Stomach (tissue), 9 donors: Measurements from ENCODE around the gene TBCD. TPM values are rescaled to one million over a fixed set of nuclear protein-coding genes. Genes with fewer than 3 reads are reported as not detected.

Experiments used
- DNase-seq, 2 donors: peaks; one replicate each; pipeline versions ENCODE4 v3.0.0 to v3.0.0-alpha.2; 2013 to 2019
- H3K27ac ChIP-seq, 5 donors: fragments of 200-600 bp in 4 of 5; sonication (generic) in 4 of 5; one replicate each; pipeline ENCODE4 v1.5.1; 2013 to 2019; ENCODE audit warnings: mild to moderate bottlenecking in 1 of 5, moderate library complexity in 1 of 5
- H3K27me3 ChIP-seq, 3 donors: fragments of 200-600 bp; sonication (generic); one replicate each; pipeline ENCODE4 v1.5.1; 2017 to 2019; ENCODE audit warnings: mixed run types in 1 of 3
- H3K36me3 ChIP-seq, 4 donors: fragments of 200-600 bp; sonication (generic); 1 replicate in 3 of 4; 2 replicates in 1 of 4; pipeline ENCODE4 v1.5.1; 2016 to 2019
- H3K4me1 ChIP-seq, 4 donors: fragments of 200-600 bp; sonication (generic); one replicate each; pipeline ENCODE4 v1.5.1; 2016 to 2019
- H3K4me3 ChIP-seq, 4 donors: fragments of 200-600 bp; sonication (generic) in 3 of 4; one replicate each; pipeline ENCODE4 v1.5.1; 2016 to 2019; ENCODE audit warnings: mild to moderate bottlenecking in 1 of 4
- H3K9me3 ChIP-seq, 4 donors: fragments of 200-600 bp; sonication (generic); one replicate each; pipeline ENCODE4 v1.5.1; 2016 to 2019
- EP300 ChIP-seq: sonication (generic); formaldehyde crosslinking; IDR thresholded peaks from one replicate; pipeline ENCODE4 v1.6.1; 2017; ENCODE audit warnings: antibody characterized with exemption
- POLR2A ChIP-seq, 4 donors: fragments of 450-650 bp; IDR thresholded peaks; one replicate each; pipeline ENCODE4 v1.6.1; 2016; ENCODE audit warnings: antibody characterized with exemption in 4 of 4, control low read depth in 2 of 4, mild to moderate bottlenecking in 1 of 4, moderate library complexity in 1 of 4
- POLR2AphosphoS5 ChIP-seq, 3 donors: sonication (generic); formaldehyde crosslinking; IDR thresholded peaks; one replicate each; pipeline ENCODE4 v1.6.1; 2016; ENCODE audit warnings: antibody characterized with exemption in 3 of 3
- WGBS, 5 donors: extraction: QIAGEN DNeasy Blood & Tissue Kit in 3 of 5; methylation state at CpG; one replicate each; pipeline versions ENCODE4 v1.1.5 to v1.1.7; 2013 to 2018; 5-methylcytosine and 5-hydroxymethylcytosine counted together
- intact Hi-C: fragments of 100-400 bp; cut with DNase I; formaldehyde crosslinking; loops from one replicate; pipeline ENCODE4 v1.15.1; 2023; ENCODE audit warnings: low total_unique reads
- polyA plus RNA-seq, 3 donors: library from polyadenylated mRNA; stranded (reverse); fragments of 200-250 nt; gene quantifications; one replicate each; pipeline ENCODE4 v1.2.3, GENCODE V29; 2013
- total RNA-seq, 5 donors: library from RNA; depleted of rRNA; stranded (reverse); fragments of >200 nt; gene quantifications; one replicate each; pipeline versions ENCODE4 v1.1.0 to v1.2.3, GENCODE V29; 2014 to 2016
- TF ChIP-seq, protein P1 (sequence below), 7 experiments: fragments of 450-650 bp in 4 of 7; fragments of 200-600 bp in 3 of 7; sonication (generic) in 3 of 7; IDR thresholded peaks; one replicate each; pipeline ENCODE4 v1.5.1; 2016 to 2019; ENCODE audit warnings: antibody characterized with exemption in 7 of 7, control low read depth in 2 of 7, mild to moderate bottlenecking in 1 of 7
- donor health status: healthy with polysubstance abuse.
- donor health status: Bipolar disorder and iron deficiency.
- donor health status: healthy.

The TBCD gene
- total and polyA plus RNA-seq, 8 donors: 51.2 to 155 (median 101) TPM

DNA sequence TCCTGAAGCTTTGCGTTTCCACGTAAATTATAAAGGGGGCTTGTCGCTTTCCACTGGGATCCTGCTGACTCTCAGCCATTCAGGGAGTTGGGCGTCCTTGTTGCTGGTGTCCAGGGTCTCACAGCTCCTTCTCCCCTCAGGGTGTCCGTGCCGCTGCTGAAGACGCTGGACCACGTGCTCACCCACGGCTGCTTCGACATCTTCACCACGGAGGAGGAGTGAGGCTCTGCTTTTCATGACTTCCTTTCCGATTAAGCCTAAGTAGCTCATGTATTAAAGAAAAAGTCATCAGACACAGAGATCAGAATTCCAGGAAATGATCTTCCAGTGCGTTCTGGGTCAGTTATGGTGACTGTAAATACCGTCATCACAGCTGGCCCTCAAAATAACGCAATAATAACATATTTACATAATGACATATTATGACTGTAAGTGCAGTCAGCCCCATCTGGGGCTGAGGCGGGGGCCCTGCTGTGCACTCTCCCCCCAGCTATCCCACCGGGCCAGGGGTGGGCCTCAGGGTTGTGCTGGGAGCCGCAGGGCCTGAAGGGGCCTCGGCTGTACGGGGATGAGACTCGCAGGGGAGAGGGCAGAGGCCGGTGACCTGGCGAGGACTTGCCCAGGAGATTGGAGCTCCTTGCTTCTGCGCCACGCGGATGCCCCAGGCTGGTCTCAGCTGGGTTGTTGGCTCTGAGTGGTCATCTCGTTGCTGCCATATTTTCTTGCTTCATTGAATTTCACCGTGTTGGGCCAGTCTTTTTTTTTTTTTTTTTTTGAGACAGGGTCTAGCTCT is 180.8 kb downstream of the TBCD start:
- Histone ChIP-seq H3K9me3 (no peaks in the 10 kb centered on the region), H3K36me3 (peaks cover 55 to 100% (median 99%) of the 10 kb centered on the region in 4 donors), H3K4me1 (no peaks in the 10 kb centered on the region), H3K27me3 (no peaks in the 10 kb centered on the region), H3K27ac (no peak overlapping the region), H3K4me3 (no peak overlapping the region)
- TF ChIP-seq POLR2AphosphoS5 (IDR thresholded peaks at IDR 0.05): no peak
- peak in 1 of 2 donors; percentile 18 for DNase-seq
- intact Hi-C loops: no loop called here
- 87 to 90% (median 90%) methylated on average over 28 of the region's 28 CpGs for WGBS, 5 donors

DNA sequence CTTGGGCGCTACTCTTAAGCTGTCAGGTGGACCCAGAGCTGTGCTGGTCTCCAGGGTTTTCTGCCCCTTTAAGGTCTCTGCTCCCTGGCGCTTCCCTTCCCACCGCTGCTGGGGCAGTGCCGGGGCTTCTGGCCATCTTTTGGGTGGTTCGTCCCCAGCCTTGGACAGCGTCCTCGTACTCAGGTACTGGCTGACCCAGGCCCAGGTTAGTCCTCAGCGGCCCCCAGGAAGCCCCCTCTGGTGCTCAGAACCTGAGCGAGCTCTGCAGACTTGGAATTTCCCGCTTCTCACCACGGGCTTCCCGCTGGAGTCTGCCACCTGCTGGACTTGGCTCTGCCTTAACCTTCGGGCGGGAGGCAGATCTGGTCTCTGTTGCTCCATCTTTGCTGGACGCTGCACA is 182.0 kb downstream of the TBCD start:
- WGBS, 5 donors: 89 to 92% (median 91%) methylated on average over 15 of the region's 15 CpGs
- Histone ChIP-seq H3K9me3 (no peaks in the 10 kb centered on the region), H3K4me1 (no peaks in the 10 kb centered on the region), H3K27me3 (no peaks in the 10 kb centered on the region), H3K4me3 (no peak overlapping the region), H3K27ac (no peak overlapping the region), H3K36me3 (peaks cover 54 to 100% (median 99%) of the 10 kb centered on the region in 4 donors)
- DNase-seq: peak in 1 of 2 donors; percentile 17
- TF ChIP-seq, protein P1, sequence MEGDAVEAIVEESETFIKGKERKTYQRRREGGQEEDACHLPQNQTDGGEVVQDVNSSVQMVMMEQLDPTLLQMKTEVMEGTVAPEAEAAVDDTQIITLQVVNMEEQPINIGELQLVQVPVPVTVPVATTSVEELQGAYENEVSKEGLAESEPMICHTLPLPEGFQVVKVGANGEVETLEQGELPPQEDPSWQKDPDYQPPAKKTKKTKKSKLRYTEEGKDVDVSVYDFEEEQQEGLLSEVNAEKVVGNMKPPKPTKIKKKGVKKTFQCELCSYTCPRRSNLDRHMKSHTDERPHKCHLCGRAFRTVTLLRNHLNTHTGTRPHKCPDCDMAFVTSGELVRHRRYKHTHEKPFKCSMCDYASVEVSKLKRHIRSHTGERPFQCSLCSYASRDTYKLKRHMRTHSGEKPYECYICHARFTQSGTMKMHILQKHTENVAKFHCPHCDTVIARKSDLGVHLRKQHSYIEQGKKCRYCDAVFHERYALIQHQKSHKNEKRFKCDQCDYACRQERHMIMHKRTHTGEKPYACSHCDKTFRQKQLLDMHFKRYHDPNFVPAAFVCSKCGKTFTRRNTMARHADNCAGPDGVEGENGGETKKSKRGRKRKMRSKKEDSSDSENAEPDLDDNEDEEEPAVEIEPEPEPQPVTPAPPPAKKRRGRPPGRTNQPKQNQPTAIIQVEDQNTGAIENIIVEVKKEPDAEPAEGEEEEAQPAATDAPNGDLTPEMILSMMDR (IDR thresholded peaks at IDR 0.05): no peak
- TF ChIP-seq POLR2AphosphoS5 (IDR thresholded peaks at IDR 0.05): no peak
- intact Hi-C loops: no loop called here

DNA sequence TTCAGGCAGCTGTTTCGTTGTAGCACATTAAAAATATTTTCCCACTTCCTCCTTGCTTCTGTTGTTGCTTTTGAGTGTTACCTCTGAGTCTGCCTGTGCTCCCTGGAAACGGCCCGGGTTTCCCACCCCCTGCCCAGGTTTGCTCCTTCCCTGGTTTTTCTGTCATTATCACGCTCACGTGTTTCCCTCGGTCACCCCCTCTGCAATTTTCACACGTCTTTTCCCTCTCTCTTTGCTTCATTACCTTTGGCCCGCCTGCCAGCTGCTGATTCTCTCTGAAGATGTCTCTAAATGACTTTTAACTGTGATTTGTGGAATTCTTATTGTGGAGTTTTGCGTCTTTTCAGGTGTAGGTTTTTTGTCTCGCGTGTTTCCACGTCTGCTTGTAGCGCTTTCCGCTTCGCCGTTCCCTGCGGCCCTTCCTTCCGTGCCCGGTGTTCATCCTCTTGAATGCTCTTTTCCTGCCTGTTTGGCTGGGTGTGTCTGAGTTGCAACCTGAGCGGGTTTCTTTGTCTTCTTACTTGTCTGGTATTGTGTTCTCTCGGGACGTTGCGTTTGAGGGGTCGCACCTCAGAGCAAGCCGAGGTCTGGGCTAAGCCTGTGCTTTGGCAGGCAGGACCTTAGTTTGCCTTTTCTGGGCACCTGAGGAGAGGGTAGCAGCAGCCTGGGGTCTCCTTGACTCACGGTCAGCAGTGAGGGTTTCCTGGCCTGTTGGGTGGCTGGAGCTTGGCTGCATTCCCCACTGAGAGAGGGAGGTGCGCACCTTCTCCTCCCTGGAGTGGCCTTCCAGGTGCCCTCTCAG is 184.3 kb downstream of the TBCD start:
- DNase-seq: peak in 1 of 2 donors; percentile 3
- intact Hi-C loops: no loop called here

DNA sequence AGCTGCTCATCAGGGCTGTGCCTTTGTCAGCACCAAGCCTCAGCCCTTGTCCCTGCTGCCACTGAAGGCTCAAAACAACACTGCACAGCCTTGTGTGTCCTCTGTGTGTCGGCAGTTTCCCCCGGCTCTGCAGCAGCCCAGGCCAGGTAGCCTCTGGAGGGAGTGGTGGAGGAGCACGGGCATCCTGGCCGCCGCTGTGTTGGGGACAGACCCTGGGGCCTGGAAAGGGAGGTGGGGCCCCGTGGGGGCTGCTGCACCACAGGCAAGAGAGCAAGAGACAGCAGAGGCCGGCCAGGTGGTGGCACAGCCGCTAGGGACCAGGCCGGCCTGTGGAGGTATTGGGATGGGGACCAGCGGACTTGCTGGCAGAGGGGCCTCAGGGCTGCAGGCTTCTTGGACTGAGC is 184.9 kb downstream of the TBCD start:
- 91 to 97% (median 93%) methylated on average over 9 to 10 of the region's 10 CpGs for WGBS, 5 donors
- H3K27me3 ChIP-seq: no peaks in the 10 kb centered on the region
- H3K36me3 ChIP-seq: peaks cover 52 to 100% (median 99%) of the 10 kb centered on the region in 4 donors
- H3K4me1 ChIP-seq: no peaks in the 10 kb centered on the region
- TF ChIP-seq POLR2AphosphoS5 (IDR thresholded peaks at IDR 0.05) (no peak), EP300 (no peak), POLR2A (IDR thresholded peaks at IDR 0.05) (no peak)
- TF ChIP-seq, protein P1 (IDR thresholded peaks at IDR 0.05): no peak
- intact Hi-C loops: no loop called here
- H3K27ac ChIP-seq: no peak overlapping the region
- H3K9me3 ChIP-seq: no peaks in the 10 kb centered on the region
- no peak overlapping the region for H3K4me3 ChIP-seq
- DNase-seq: peak in 1 of 2 donors; percentile 22

More for the DNA sequence above, 184.3 kb downstream of the TBCD start:
- no peaks in the 10 kb centered on the region for H3K4me1 ChIP-seq
- no peak overlapping the region for H3K4me3 ChIP-seq
- no peaks in the 10 kb centered on the region for H3K27me3 ChIP-seq
- WGBS, 5 donors: 92 to 95% (median 92%) methylated on average over 26 to 27 of the region's 27 CpGs
- no peak for TF ChIP-seq POLR2A (IDR thresholded peaks at IDR 0.05)
- no peak for TF ChIP-seq EP300
- no peak for TF ChIP-seq POLR2AphosphoS5 (IDR thresholded peaks at IDR 0.05)
- TF ChIP-seq, protein P1 (IDR thresholded peaks at IDR 0.05): no peak
- H3K9me3 ChIP-seq: no peaks in the 10 kb centered on the region
- peaks cover 46 to 100% (median 99%) of the 10 kb centered on the region in 4 donors for H3K36me3 ChIP-seq
- no peak overlapping the region for H3K27ac ChIP-seq
